GM12878 (cell line): ENCODE data around the gene SMTNL2. TPM values are rescaled to one million over a fixed set of nuclear protein-coding genes. Genes with fewer than 3 reads are reported as not detected.

Source experiments
- ATAC-seq: fragments of 200-7000 bp; cut with Tn5 transposase; 3 replicates; pipeline ENCODE4 v1.9.1; 2020; ENCODE audit warnings: mild to moderate bottlenecking, moderate library complexity
- BruUV-seq: library from RNA; stranded (reverse); fragments of 400-500 nt; replicated peaks from 2 replicates; lab custom pipeline; 2021; lab: Mats Ljungman, UMichigan
- CTCF ChIA-PET: fragments of 300-600 bp; sonication (Branson Sonifier 250); formaldehyde crosslinking; extraction: SDS; loops from one replicate; lab custom pipeline; 2021; ENCODE audit warnings: inconsistent platforms; lab: Yijun Ruan, JAX
- POLR2A ChIA-PET: fragments of 350-600 bp; formaldehyde crosslinking; extraction: SDS; loops from one replicate; lab custom pipeline; 2021; ENCODE audit warnings: inconsistent platforms; lab: Charles Lee
- RAD21 ChIA-PET: fragments of 300-600 bp; sonication (Branson Sonifier 250); formaldehyde crosslinking; loops from one replicate; lab custom pipeline; 2023; ENCODE audit warnings: antibody characterized with exemption; ENCODE audit not compliant: unreplicated experiment; lab: Charles Lee
- SMC1A ChIA-PET: fragments of 300-600 bp; sonication (Branson Sonifier 250); formaldehyde crosslinking; loops from one replicate; lab custom pipeline; 2023; ENCODE audit not compliant: unreplicated experiment, uncharacterized antibody; lab: Charles Lee
- DNase-seq: peaks from one replicate; pipeline ENCODE4 v3.0.0-alpha.2; 2011; ENCODE audit warnings: low read depth, low spot score
- FAIRE-seq: peaks from 3 replicates; lab custom pipeline; 2011; peaks lifted over from hg19 to GRCh38; lab: Jason Lieb, UNC
- H2AFZ ChIP-seq: 2 replicates; pipeline ENCODE4 v1.6.0; 2011; ENCODE audit warnings: low read depth, low read length, control low read depth; ENCODE audit not compliant: control insufficient read depth
- H3K27ac ChIP-seq: 2 replicates; pipeline ENCODE4 v1.5.1; 2011; ENCODE audit warnings: control low read depth; ENCODE audit not compliant: control insufficient read depth, insufficient read depth
- H3K27me3 ChIP-seq, 2 experiments: replicated peaks in 1 of 2; 2 replicates each; pipeline versions ENCODE4 v1.6.0 to v1.6.1; 2011; ENCODE audit warnings: low read length in 1 of 2; ENCODE audit not compliant: control insufficient read depth in 2 of 2, insufficient read depth in 2 of 2
- H3K36me3 ChIP-seq, 2 experiments: 2 replicates each; pipeline ENCODE4 v1.5.1; 2011; ENCODE audit warnings: low read length in 1 of 2; ENCODE audit not compliant: control insufficient read depth in 2 of 2, insufficient read depth in 2 of 2
- H3K4me1 ChIP-seq: 2 replicates; pipeline ENCODE4 v1.6.1; 2011; ENCODE audit warnings: mild to moderate bottlenecking, low read length, moderate library complexity, mixed read lengths; ENCODE audit not compliant: control insufficient read depth, insufficient read depth
- H3K4me2 ChIP-seq: 2 replicates; pipeline ENCODE4 v1.6.0; 2011; ENCODE audit warnings: control low read depth; ENCODE audit not compliant: control insufficient read depth, insufficient read depth
- H3K4me3 ChIP-seq: fragments of 200-600 bp; sonication (generic); 2 replicates; pipeline ENCODE4 v1.5.1; 2016
- H3K79me2 ChIP-seq: 2 replicates; pipeline ENCODE4 v1.6.0; 2011; ENCODE audit warnings: low read length; ENCODE audit not compliant: control insufficient read depth, insufficient read depth
- H3K9ac ChIP-seq: 2 replicates; pipeline ENCODE4 v1.8.0; 2011; ENCODE audit warnings: low read length, control low read depth, mixed read lengths; ENCODE audit not compliant: control insufficient read depth, insufficient read depth
- H3K9me3 ChIP-seq: replicated peaks from 3 replicates; pipeline ENCODE4 v1.5.1; 2011; ENCODE audit warnings: mild to moderate bottlenecking, low read length; ENCODE audit not compliant: control insufficient read depth, insufficient read depth
- H4K20me1 ChIP-seq: 2 replicates; pipeline ENCODE4 v1.6.0; 2011; ENCODE audit not compliant: control insufficient read depth, insufficient read depth
- BCL11A ChIP-seq: IDR thresholded peaks from 2 replicates; pipeline ENCODE4 v1.6.1; 2011; ENCODE audit warnings: low read depth, low read length
- CREM ChIP-seq: IDR thresholded peaks from 2 replicates; pipeline ENCODE4 v1.6.1; 2014; ENCODE audit warnings: antibody characterized with exemption, low read depth
- ESRRA ChIP-seq: IDR thresholded peaks from 2 replicates; pipeline ENCODE4 v1.6.1; 2012; ENCODE audit warnings: mild to moderate bottlenecking, low read length, improper control_type of control experiment
- FOS ChIP-seq: IDR thresholded peaks from 3 replicates; pipeline ENCODE4 v1.6.1; 2011; ENCODE audit warnings: borderline replicate concordance; ENCODE audit not compliant: insufficient read length; ENCODE audit errors: extremely low read depth
- LARP7 ChIP-seq: fragments of 450-650 bp; IDR thresholded peaks from 2 replicates; pipeline ENCODE4 v1.6.1; 2017; ENCODE audit warnings: mild to moderate bottlenecking
- NFYA ChIP-seq: IDR thresholded peaks from 2 replicates; pipeline ENCODE4 v1.6.1; 2011; ENCODE audit warnings: low read depth, mild to moderate bottlenecking, low read length, improper control_type of control experiment, borderline replicate concordance
- PML ChIP-seq: IDR thresholded peaks from 2 replicates; pipeline ENCODE4 v1.6.1; 2012; ENCODE audit warnings: low read length, inconsistent platforms
- RUNX3 ChIP-seq: IDR thresholded peaks from 2 replicates; pipeline ENCODE4 v1.6.1; 2012; ENCODE audit warnings: low read length, inconsistent platforms
- SIX5 ChIP-seq: IDR thresholded peaks from 2 replicates; pipeline ENCODE4 v1.6.1; 2011; ENCODE audit warnings: mild to moderate bottlenecking, low read depth, low read length, moderate library complexity; ENCODE audit not compliant: severe bottlenecking
- SMAD5 ChIP-seq: IDR thresholded peaks from 2 replicates; pipeline ENCODE4 v1.6.1; 2016; ENCODE audit warnings: antibody characterized with exemption, low read depth
- SUZ12 ChIP-seq: fragments of 200-600 bp; sonication (generic); IDR thresholded peaks from one replicate; pipeline ENCODE4 v1.6.1; 2018; ENCODE audit warnings: antibody characterized with exemption, mild to moderate bottlenecking; ENCODE audit not compliant: unreplicated experiment
- TARDBP ChIP-seq: IDR thresholded peaks from 2 replicates; pipeline ENCODE4 v1.6.1; 2016; ENCODE audit warnings: borderline replicate concordance
- ZNF207 ChIP-seq: fragments of 450-650 bp; IDR thresholded peaks from 2 replicates; pipeline ENCODE4 v1.6.1; 2014; ENCODE audit warnings: antibody characterized with exemption, mild to moderate bottlenecking, borderline replicate concordance
- WGBS: methylation state at CpG from one replicate; pipeline ENCODE4 v1.1.6; 2016; ENCODE audit warnings: low lambda C conversion rate; ENCODE audit not compliant: insufficient replicate concordance, insufficient coverage; ENCODE audit errors: missing lambda C conversion rate; 5-methylcytosine and 5-hydroxymethylcytosine counted together
- in situ Hi-C: fragments of 300-500 bp; cut with MboI; formaldehyde crosslinking; loops from 9 replicates; pipeline ENCODE4 v1.14.3; 2018; ENCODE audit warnings: mixed read lengths
- intact Hi-C: fragments of 100-400 bp; cut with micrococcal nuclease; formaldehyde crosslinking; loops from one replicate; pipeline ENCODE4 v1.14.2; 2022; ENCODE audit not compliant: unreplicated experiment
- polyA plus RNA-seq, 11 experiments: library from polyadenylated mRNA; depleted of rRNA in 4 of 11; unstranded in 6 of 11; stranded (reverse) in 5 of 11; fragments of >200 nt; fragmentation: Nextera tagmentation in 4 of 11; fragmentation: Illumina TruSeq in 1 of 11; extraction: Ambion mirVana in 4 of 11; extraction: Trizol in 1 of 11; gene quantifications; 1 replicate in 1 of 11; 2 replicates in 10 of 11; pipeline versions ENCODE4 v1.2.1 to v1.2.3, GENCODE V29; 2011 to 2016; ENCODE audit warnings: inconsistent platforms in 2 of 11, missing spikeins in 2 of 11, low read depth in 1 of 11
- total RNA-seq, 4 experiments: library from RNA; depleted of rRNA in 3 of 4; stranded (reverse); fragments of >200 nt in 3 of 4; fragmentation: Illumina TruSeq in 1 of 4; extraction: Trizol in 1 of 4; gene quantifications; 2 replicates each; pipeline versions ENCODE4 v1.2.1 to v1.2.3, GENCODE V29; 2013 to 2021
- TF ChIP-seq, protein P1 (sequence below): fragments of 150-350 bp; IDR thresholded peaks from 2 replicates; pipeline ENCODE4 v1.6.1; 2014; ENCODE audit warnings: mild to moderate bottlenecking, low read depth, low read length
- TF ChIP-seq, protein P2 (sequence below): IDR thresholded peaks from 2 replicates; pipeline ENCODE4 v1.6.1; 2011; ENCODE audit warnings: borderline replicate concordance, low read depth, mild to moderate bottlenecking, moderate library complexity, low read length; ENCODE audit not compliant: insufficient read depth, poor library complexity, severe bottlenecking

The SMTNL2 gene
- total and polyA plus RNA-seq, 10 of the 15 experiments (the other 5 are each of a cell fraction or from before 2014, with no cell fraction given) = not detected

DNA sequence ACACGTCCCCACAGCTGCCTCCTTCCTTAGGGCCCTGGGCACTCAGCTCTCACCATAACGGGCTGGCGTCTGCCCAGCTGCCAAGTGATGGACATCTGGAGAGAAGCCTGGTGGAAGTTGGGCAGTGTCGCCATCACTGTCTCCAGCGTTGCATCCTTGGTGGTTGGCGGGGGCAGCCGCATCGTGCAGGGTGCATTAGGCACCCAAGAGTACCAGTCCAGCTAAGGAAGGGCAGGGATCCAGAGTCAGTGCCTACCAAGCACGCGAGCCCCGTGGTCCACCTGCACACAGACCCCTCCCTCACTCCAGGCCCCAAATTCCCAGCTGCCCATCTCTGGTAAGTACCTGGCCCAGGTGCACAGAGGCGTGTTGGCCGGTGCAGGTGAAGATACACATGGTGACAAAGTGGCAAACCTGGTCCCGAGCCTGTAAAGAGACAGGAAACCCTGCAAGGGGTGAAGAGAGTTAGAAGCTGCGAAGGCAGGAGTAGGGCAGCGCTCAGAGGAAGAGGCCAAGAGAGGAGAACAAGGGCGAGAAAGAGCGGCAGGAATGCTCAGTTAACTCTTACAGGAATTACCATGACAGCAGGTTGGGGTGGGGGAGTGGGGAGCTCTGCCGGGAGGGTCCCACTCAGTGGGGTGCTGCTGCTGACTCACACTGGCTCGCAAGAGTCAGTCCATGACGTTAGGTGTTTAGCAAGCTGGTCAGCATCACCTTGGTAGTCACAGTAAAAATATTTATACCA is 47.7 kb downstream of the SMTNL2 start:
- ChIA-PET RAD21 (no interaction called here), POLR2A (no interaction called here), CTCF (no interaction called here), SMC1A (no interaction called here)
- no peak for TF ChIP-seq TARDBP
- no peak for TF ChIP-seq ZNF207
- no peak for TF ChIP-seq CREM
- TF ChIP-seq RUNX3 = no peak
- TF ChIP-seq NFYA = no peak
- TF ChIP-seq ESRRA = no peak
- TF ChIP-seq, protein P1, sequence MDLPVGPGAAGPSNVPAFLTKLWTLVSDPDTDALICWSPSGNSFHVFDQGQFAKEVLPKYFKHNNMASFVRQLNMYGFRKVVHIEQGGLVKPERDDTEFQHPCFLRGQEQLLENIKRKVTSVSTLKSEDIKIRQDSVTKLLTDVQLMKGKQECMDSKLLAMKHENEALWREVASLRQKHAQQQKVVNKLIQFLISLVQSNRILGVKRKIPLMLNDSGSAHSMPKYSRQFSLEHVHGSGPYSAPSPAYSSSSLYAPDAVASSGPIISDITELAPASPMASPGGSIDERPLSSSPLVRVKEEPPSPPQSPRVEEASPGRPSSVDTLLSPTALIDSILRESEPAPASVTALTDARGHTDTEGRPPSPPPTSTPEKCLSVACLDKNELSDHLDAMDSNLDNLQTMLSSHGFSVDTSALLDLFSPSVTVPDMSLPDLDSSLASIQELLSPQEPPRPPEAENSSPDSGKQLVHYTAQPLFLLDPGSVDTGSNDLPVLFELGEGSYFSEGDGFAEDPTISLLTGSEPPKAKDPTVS = no peak
- no peak for TF ChIP-seq SUZ12
- no peak for TF ChIP-seq SMAD5
- TF ChIP-seq, protein P2, sequence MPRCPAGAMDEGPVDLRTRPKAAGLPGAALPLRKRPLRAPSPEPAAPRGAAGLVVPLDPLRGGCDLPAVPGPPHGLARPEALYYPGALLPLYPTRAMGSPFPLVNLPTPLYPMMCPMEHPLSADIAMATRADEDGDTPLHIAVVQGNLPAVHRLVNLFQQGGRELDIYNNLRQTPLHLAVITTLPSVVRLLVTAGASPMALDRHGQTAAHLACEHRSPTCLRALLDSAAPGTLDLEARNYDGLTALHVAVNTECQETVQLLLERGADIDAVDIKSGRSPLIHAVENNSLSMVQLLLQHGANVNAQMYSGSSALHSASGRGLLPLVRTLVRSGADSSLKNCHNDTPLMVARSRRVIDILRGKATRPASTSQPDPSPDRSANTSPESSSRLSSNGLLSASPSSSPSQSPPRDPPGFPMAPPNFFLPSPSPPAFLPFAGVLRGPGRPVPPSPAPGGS = no peak
- TF ChIP-seq LARP7 = no peak
- no peak for TF ChIP-seq SIX5
- TF ChIP-seq FOS = no peak
- TF ChIP-seq PML = no peak
- no peak for TF ChIP-seq BCL11A
- FAIRE-seq (no peak), DNase-seq (no peak), ATAC-seq (no peak)
- WGBS = 66% methylated on average over 21 of the region's 21 CpGs
- Histone ChIP-seq H3K9me3 (no peaks in the 10 kb centered on the region), H3K9ac (no peak overlapping the region), H3K36me3 (no peaks in the 10 kb centered on the region), H3K4me3 (no peak overlapping the region), H3K79me2 (no peaks in the 10 kb centered on the region), H3K27ac (no peak overlapping the region), H3K27me3 (no peaks in the 10 kb centered on the region; a peak in 1 of 4 replicates), H4K20me1 (no peaks in the 10 kb centered on the region), H2AFZ (no peak overlapping the region), H3K4me2 (no peak overlapping the region), H3K4me1 (peaks cover 22% of the 10 kb centered on the region)
- intact Hi-C loops = no loop called here
- in situ Hi-C loops = no loop called here
- no TSS peak for BruUV-seq
